Measurements from ENCODE around the gene SAA2. TPM values are rescaled to one million over a fixed set of nuclear protein-coding genes. Genes with fewer than 3 reads are reported as not detected.
A peak's percentile ranks its signal among the peaks of the same experiment; 100 is the strongest.

The SAA2 gene
- total RNA-seq, 4 donors from 2014 or later = 1.1 to 4.4 TPM; not detected in 2

DNA sequence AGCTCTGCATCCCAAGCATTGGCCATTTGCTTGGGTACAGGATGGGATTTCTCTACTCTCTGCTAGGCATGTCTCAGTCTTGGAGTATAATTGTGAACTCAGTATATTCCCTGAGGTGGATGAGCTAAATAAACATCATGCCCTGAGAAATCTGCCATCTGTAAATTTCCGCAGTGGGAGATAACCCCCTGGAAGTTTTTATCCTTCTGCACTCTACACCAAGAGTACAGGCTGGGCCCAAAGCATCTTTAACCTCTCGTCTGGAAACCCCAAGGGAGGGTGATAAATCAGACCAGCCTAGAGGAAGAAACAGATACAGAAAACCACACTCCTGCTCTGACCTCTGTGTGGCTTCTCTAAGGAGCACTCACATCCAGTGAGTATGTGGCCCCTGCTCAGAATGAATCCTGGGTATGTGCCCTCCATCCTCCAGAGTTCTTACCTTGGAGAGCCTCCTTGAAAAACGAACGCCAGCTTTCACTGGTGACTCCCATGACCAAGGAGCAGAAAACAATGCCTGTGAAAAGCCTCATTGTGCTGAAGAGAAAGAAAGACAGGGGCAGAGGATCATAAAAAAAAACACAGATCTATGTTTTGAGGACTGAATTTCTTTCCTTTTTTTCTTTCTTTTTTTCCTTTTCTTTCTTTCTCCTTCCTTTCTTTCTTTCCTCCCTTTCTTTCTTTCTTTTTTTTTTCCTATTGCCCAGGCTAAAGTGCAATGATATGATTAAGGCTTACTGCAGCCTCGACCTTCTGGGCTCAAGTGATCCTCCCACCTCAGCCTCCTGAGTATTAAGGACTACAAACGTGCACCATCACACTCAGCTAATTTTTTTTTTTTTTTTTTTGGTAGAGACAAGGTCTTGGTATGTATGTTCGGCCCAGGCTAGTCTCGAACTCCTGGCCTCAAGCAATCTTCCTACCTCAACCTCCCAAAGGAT, 12.8 kb downstream of the SAA2 start:
- WGBS, 2 donors (ENCODE audit: low coverage in 1 of 2) = 49 to 59% methylated on average over 5 to 8 of the region's 8 CpGs
- no peak for DNase-seq
- H3K27ac ChIP-seq = no peak overlapping the region
- peaks cover 22% of the 10 kb centered on the region for H3K27me3 ChIP-seq
- no peaks in the 10 kb centered on the region for H3K4me1 ChIP-seq
- H3K4me3 ChIP-seq = no peak overlapping the region
- in situ Hi-C loops (cut with MboI; ENCODE audit: low pct_ligation_motif_present in 1 of 4, low pct_unique_long_range_greater_than_20kb in 1 of 4, low sequenced_read_pairs in 3 of 4) (no loop called here), intact Hi-C loops (cut with DNase I; ENCODE audit: low total_unique reads) (no loop called here)
- H3K9me3 ChIP-seq = no peaks in the 10 kb centered on the region
- no peaks in the 10 kb centered on the region for H3K36me3 ChIP-seq
- TF ChIP-seq POLR2A (IDR thresholded peaks at IDR 0.05) (no peak), EP300 (IDR thresholded peaks at IDR 0.05; ENCODE audit: low read depth) (no peak), POLR2AphosphoS5 (IDR thresholded peaks at IDR 0.05) (no peak)
- TF ChIP-seq, protein P1, sequence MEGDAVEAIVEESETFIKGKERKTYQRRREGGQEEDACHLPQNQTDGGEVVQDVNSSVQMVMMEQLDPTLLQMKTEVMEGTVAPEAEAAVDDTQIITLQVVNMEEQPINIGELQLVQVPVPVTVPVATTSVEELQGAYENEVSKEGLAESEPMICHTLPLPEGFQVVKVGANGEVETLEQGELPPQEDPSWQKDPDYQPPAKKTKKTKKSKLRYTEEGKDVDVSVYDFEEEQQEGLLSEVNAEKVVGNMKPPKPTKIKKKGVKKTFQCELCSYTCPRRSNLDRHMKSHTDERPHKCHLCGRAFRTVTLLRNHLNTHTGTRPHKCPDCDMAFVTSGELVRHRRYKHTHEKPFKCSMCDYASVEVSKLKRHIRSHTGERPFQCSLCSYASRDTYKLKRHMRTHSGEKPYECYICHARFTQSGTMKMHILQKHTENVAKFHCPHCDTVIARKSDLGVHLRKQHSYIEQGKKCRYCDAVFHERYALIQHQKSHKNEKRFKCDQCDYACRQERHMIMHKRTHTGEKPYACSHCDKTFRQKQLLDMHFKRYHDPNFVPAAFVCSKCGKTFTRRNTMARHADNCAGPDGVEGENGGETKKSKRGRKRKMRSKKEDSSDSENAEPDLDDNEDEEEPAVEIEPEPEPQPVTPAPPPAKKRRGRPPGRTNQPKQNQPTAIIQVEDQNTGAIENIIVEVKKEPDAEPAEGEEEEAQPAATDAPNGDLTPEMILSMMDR (IDR thresholded peaks at IDR 0.05) = no peak

DNA sequence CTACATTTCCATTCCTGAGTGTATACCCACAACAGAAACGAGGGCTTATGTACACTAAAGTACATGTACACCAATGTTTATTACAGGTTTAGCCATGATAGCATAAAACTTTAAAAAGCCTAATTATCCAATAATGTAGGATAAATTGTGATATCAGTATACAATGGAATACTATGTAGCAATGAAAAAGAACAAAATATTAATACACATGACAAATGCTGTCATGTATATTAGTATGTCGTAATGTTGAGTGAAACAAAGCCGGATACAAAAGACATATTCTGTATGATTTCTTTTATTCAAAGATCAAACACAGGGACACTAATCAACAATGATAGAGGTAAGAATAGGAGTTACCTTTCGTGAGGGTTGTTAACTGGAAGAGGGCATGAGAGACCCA, 14.6 kb downstream of the SAA2 start:
- H3K4me3 ChIP-seq = no peak overlapping the region
- H3K27ac ChIP-seq = no peak overlapping the region
- peaks cover 12% of the 10 kb centered on the region for H3K27me3 ChIP-seq
- no peak for TF ChIP-seq EP300 (IDR thresholded peaks at IDR 0.05; ENCODE audit: low read depth)
- no peak for TF ChIP-seq POLR2A (IDR thresholded peaks at IDR 0.05)
- intact Hi-C loops (cut with DNase I; ENCODE audit: low total_unique reads) (no loop called here), in situ Hi-C loops (cut with MboI; ENCODE audit: low pct_ligation_motif_present in 1 of 4, low pct_unique_long_range_greater_than_20kb in 1 of 4, low sequenced_read_pairs in 3 of 4) (no loop called here)
- no peaks in the 10 kb centered on the region for H3K4me1 ChIP-seq
- no peak for DNase-seq
- WGBS, 2 donors (ENCODE audit: low coverage in 1 of 2) = 86 to 89% methylated on average over 4 of the region's 4 CpGs
- H3K9me3 ChIP-seq = no peaks in the 10 kb centered on the region
- no peaks in the 10 kb centered on the region for H3K36me3 ChIP-seq

GRCh38 chr11:18230859-18231258, 17.6 kb downstream of the SAA2 start:
- Histone ChIP-seq H3K4me1 (no peaks in the 10 kb centered on the region), H3K9me3 (no peaks in the 10 kb centered on the region), H3K27me3 (no peaks in the 10 kb centered on the region), H3K36me3 (no peaks in the 10 kb centered on the region), H3K4me3 (no peak overlapping the region), H3K27ac (no peak overlapping the region)
- intact Hi-C loops (cut with DNase I; ENCODE audit: low total_unique reads) = no loop called here
- DNase-seq = no peak
- in situ Hi-C loops (cut with MboI; ENCODE audit: low pct_ligation_motif_present in 1 of 4, low pct_unique_long_range_greater_than_20kb in 1 of 4, low sequenced_read_pairs in 3 of 4) = no loop called here
- WGBS, 2 donors (ENCODE audit: low coverage in 1 of 2) = 89% methylated on average over 2 of the region's 2 CpGs; no CpG with 5 or more reads in 1 of the 2 donors
- TF ChIP-seq EP300 (IDR thresholded peaks at IDR 0.05; ENCODE audit: low read depth) (no peak), POLR2A (IDR thresholded peaks at IDR 0.05) (no peak), POLR2AphosphoS5 (IDR thresholded peaks at IDR 0.05) (no peak)
- TF ChIP-seq, protein P1 (IDR thresholded peaks at IDR 0.05) = no peak

GRCh38 chr11:18229501-18229900, 19.0 kb downstream of the SAA2 start:
- TF ChIP-seq POLR2A (IDR thresholded peaks at IDR 0.05) (no peak), EP300 (IDR thresholded peaks at IDR 0.05; ENCODE audit: low read depth) (no peak)
- Histone ChIP-seq H3K4me1 (no peaks in the 10 kb centered on the region), H3K36me3 (no peaks in the 10 kb centered on the region), H3K27me3 (no peaks in the 10 kb centered on the region), H3K9me3 (no peaks in the 10 kb centered on the region), H3K4me3 (no peak overlapping the region), H3K27ac (peak overlapping the region in 1 of 4 donors; percentile 3)
- intact Hi-C loops (cut with DNase I; ENCODE audit: low total_unique reads) (no loop called here), in situ Hi-C loops (cut with MboI; ENCODE audit: low pct_ligation_motif_present in 1 of 4, low pct_unique_long_range_greater_than_20kb in 1 of 4, low sequenced_read_pairs in 3 of 4) (no loop called here)
- DNase-seq = no peak
- WGBS, 2 donors (ENCODE audit: low coverage in 1 of 2) = 79% methylated on average over 3 of the region's 3 CpGs; no CpG with 5 or more reads in 1 of the 2 donors

DNA sequence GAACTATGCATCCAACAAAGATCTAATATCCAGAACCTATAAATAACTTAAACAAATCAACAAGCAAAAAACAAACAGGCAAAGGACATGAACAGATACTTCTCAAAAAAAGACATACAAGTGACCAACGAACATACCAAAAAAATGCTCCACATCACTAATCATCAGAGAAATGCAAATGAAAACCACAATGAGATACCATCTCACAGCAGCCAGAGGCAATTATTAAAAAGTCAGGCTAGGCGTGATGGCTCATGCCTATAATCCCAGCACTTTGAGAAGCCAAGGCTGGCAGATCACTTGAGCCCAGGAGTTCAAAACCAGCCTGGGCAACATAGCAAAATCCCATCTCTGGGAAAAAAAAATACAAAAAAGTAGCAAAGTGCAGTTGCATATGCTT, 22.6 kb downstream of the SAA2 start:
- H3K4me1 ChIP-seq = no peaks in the 10 kb centered on the region
- H3K9me3 ChIP-seq = no peaks in the 10 kb centered on the region
- TF ChIP-seq POLR2AphosphoS5 (IDR thresholded peaks at IDR 0.05) (no peak), EP300 (IDR thresholded peaks at IDR 0.05; ENCODE audit: low read depth) (no peak), POLR2A (IDR thresholded peaks at IDR 0.05) (no peak)
- TF ChIP-seq, protein P1 (IDR thresholded peaks at IDR 0.05) = no peak
- no peaks in the 10 kb centered on the region for H3K36me3 ChIP-seq
- no peaks in the 10 kb centered on the region for H3K27me3 ChIP-seq
- 55 to 73% methylated on average over 2 of the region's 2 CpGs for WGBS, 2 donors (ENCODE audit: low coverage in 1 of 2)
- no peak overlapping the region for H3K27ac ChIP-seq
- no peak for DNase-seq
- in situ Hi-C loops (cut with MboI; ENCODE audit: low pct_ligation_motif_present in 1 of 4, low pct_unique_long_range_greater_than_20kb in 1 of 4, low sequenced_read_pairs in 3 of 4) (no loop called here), intact Hi-C loops (cut with DNase I; ENCODE audit: low total_unique reads) (no loop called here)
- no peak overlapping the region for H3K4me3 ChIP-seq

Data from transverse colon (tissue), 4 donors.